NCI-H460 (cell line): ENCODE data around the gene ST14. TPM values are rescaled to one million over a fixed set of nuclear protein-coding genes. Genes with fewer than 3 reads are reported as not detected.

ENCODE experiments used
- small RNA-seq, 2 experiments: library from RNA; depleted of rRNA; stranded (forward); fragments of <200 nt; gene quantifications; one replicate each; pipeline ENCODE3, GENCODE V24; 2014
- total RNA-seq: library from RNA; depleted of rRNA; stranded (reverse); fragments of >200 nt; shearing (Covaris generic); gene quantifications from 2 replicates; pipeline ENCODE4 v1.2.3, GENCODE V29; 2014; rRNA removed

Gene ST14
- total RNA-seq, 1 experiment from 2014 or later, result not detected

Small RNA genes lying within 50 kb of the gene (small RNA-seq; reads per million reads assigned to genes)
- 0 reads per million in 2 experiments for gene RF00015

Other genes starting within 250 kb of the ST14 start
- 3.9 and 4.8 TPM in 2 replicates for gene PRDM10, start 156.9 kb upstream of the ST14 start, total RNA-seq
- gene APLP2, start 89.9 kb upstream of the ST14 start, total RNA-seq, result 430 and 522 TPM in 2 replicates
- gene ZBTB44, start 155.1 kb downstream of the ST14 start, total RNA-seq, result 21.1 and 22.3 TPM in 2 replicates